Activated naive CD8-positive, alpha-beta T cell treated with anti-CD3 and anti-CD28 coated beads, Interleukin-2, amount 50 U/mL, for 24 hours (primary cell): Measurements from ENCODE around the gene ANXA5.

Experiments
- ATAC-seq: fragments of 150-1000 bp; cut with Tn5 transposase; one replicate; pipeline ENCODE4 v1.10.0; 2021
- DNase-seq: peaks from one replicate; pipeline ENCODE4 v3.0.0; 2021
- H3K27ac Mint-ChIP-seq: one replicate; pipeline ENCODE4 v1.8.0; 2021; ENCODE audit warnings: mild to moderate bottlenecking, mixed read lengths
- H3K27me3 Mint-ChIP-seq: one replicate; pipeline ENCODE4 v1.8.0; 2021; ENCODE audit warnings: mixed read lengths
- H3K36me3 Mint-ChIP-seq: one replicate; pipeline ENCODE4 v1.8.0; 2021; ENCODE audit warnings: low read depth, mixed read lengths
- H3K4me1 Mint-ChIP-seq: one replicate; pipeline ENCODE4 v1.8.0; 2021; ENCODE audit warnings: mixed read lengths
- H3K4me3 Mint-ChIP-seq: one replicate; pipeline ENCODE4 v1.8.0; 2021; ENCODE audit warnings: mild to moderate bottlenecking, moderate library complexity, mixed read lengths
- H3K9me3 Mint-ChIP-seq: one replicate; pipeline ENCODE4 v1.8.0; 2021; ENCODE audit warnings: mixed read lengths

ANXA5 gene

DNA sequence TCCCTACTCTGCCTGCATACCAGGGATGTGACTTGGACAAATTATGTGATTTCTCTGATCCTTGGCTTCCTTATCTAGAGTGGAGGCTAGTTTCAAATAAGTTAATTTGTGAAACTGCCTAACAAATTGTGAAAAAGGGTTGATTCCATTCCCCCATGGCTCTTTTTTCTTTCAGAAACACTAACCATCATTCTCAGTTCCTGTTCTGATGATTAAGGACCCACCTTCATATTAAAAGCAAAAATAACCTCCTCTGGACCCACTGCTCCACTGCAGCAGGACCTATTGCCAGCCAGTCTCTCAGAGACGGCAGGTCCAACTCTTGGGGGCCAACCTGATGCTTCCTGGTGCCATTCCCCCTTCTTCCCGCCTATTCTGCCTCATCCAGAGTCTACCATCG is 4.5 kb upstream of the ANXA5 start:
- peaks cover 19% of the 10 kb centered on the region for H3K4me1 Mint-ChIP-seq
- H3K4me3 Mint-ChIP-seq = no peak overlapping the region
- no peaks in the 10 kb centered on the region for H3K9me3 Mint-ChIP-seq
- H3K27ac Mint-ChIP-seq = no peak overlapping the region
- no peak for DNase-seq
- H3K27me3 Mint-ChIP-seq = peaks cover 70% of the 10 kb centered on the region
- no peak for ATAC-seq
- H3K36me3 Mint-ChIP-seq = no peaks in the 10 kb centered on the region

DNA sequence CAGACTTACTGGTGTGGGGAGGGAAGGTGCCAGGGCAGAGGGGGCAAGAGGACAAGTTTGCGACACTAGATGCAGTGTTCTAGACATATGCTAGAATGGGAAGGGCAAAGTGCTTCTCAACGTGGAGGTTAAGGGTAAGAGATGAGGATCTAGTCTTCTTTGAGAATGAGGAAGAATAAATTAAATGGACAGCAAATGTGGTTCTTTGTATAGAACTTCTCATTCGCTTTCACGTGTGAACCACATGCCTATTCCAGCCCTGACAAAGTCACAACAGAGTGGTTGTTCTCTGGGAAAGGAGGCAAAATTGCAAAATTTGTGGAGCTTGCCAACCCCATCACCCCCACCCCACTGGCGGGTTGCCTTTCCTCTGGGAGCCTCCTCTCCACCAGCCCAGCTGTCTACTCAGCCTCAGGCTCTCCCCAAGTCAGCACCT is 1.5 kb upstream of the ANXA5 start:
- peaks cover 53% of the 10 kb centered on the region for H3K27me3 Mint-ChIP-seq
- no peak for DNase-seq
- peaks cover 7% of the 10 kb centered on the region for H3K36me3 Mint-ChIP-seq
- no peak overlapping the region for H3K4me3 Mint-ChIP-seq
- H3K27ac Mint-ChIP-seq = no peak overlapping the region
- peaks cover 27% of the 10 kb centered on the region for H3K4me1 Mint-ChIP-seq
- ATAC-seq = no peak
- H3K9me3 Mint-ChIP-seq = no peaks in the 10 kb centered on the region

DNA sequence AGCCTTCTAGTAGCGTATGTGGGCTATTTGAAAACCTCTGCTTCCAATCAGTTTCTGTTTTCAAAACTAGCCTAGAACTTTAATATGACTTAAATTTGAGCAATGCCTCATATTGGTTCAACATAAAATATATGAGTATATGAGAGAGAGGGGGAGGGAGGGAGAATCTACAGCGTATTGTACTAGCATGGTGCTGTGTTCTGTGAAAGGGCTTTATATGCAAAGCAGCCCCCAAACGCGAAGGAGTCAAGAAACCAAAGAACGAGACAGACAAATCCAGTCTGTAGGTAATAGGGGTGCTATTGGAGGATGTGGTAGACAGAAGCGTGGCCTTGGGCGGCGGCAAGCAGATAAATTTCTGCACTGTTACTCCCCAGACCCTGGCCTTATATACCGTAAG is 784 bp upstream of the ANXA5 start:
- no peak for ATAC-seq
- H3K4me3 Mint-ChIP-seq = peak overlapping the region; percentile 94
- no peak for DNase-seq
- H3K9me3 Mint-ChIP-seq = no peaks in the 10 kb centered on the region
- peaks cover 49% of the 10 kb centered on the region for H3K27me3 Mint-ChIP-seq
- H3K4me1 Mint-ChIP-seq = peaks cover 27% of the 10 kb centered on the region
- H3K27ac Mint-ChIP-seq = peak overlapping the region; percentile 75
- peaks cover 8% of the 10 kb centered on the region for H3K36me3 Mint-ChIP-seq

DNA sequence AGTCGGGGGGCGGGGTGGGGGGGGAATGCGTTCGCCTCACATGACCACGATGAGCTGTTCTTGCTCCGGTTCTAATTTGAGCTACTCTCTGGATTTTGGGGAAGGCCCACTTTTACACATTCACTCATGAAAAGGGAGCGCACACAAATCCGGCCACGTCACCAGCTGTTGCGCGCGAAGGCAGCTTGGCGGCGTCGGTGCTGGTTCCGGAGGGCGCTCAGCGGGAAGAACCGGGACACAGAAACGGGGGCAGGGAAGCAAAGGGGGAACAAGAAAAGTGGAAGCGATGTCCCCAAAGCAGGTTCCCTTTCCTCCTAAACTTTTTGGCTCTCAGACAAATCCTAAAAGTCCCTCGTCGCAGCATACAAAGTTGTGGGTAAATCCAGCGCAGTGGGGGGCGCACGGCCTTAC is 605 bp downstream of the ANXA5 start:
- peak; percentile 41 for ATAC-seq
- Mint-ChIP-seq H3K4me1 (peaks cover 27% of the 10 kb centered on the region), H3K27ac (peak overlapping the region; percentile 94), H3K27me3 (peaks cover 39% of the 10 kb centered on the region), H3K36me3 (peaks cover 10% of the 10 kb centered on the region), H3K9me3 (no peaks in the 10 kb centered on the region), H3K4me3 (peak overlapping the region; percentile 94)
- DNase-seq = peak; percentile 64

DNA sequence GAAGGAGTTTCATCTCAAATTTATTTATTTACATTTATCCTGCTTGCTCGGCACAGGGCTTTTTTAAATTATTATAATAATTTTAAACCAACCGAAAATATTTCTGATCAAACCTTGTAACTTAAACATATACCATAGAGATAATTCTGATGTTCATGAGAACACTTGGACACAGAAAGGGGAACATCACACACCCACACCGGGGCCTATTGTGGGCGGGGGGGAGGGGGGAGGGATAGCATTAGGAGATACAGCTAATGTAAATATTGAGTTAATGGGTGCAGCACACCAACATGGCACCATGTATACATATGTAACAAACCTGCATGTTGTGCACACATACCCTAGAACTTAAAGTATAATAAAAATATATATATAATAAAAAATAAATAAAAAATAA is 2.9 kb downstream of the ANXA5 start:
- H3K4me3 Mint-ChIP-seq = no peak overlapping the region
- peaks cover 27% of the 10 kb centered on the region for H3K4me1 Mint-ChIP-seq
- DNase-seq (no peak), ATAC-seq (no peak)
- no peak overlapping the region for H3K27ac Mint-ChIP-seq
- H3K27me3 Mint-ChIP-seq = peaks cover 20% of the 10 kb centered on the region
- H3K36me3 Mint-ChIP-seq = peaks cover 10% of the 10 kb centered on the region
- H3K9me3 Mint-ChIP-seq = no peaks in the 10 kb centered on the region

DNA sequence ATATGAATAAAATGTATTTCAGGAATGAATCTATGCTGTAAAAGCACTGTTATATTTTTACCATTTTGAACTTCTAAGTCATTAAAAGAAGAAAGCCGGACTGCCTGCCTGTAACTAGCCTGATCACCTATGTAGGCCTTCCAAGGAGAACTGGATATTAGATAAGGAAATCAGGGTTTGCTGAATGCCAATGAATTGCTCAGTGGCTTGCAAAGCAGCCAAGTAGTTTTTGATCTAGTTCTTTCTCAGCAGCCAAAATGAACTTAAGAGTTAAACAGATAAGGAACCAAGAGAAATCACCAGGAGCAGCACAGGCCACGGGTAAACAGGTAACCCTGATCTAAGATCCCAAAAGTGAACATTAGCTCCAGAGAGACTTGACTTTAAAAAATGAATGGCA is 3.3 kb downstream of the ANXA5 start:
- Mint-ChIP-seq H3K27ac (no peak overlapping the region), H3K9me3 (no peaks in the 10 kb centered on the region), H3K36me3 (peaks cover 10% of the 10 kb centered on the region), H3K27me3 (peaks cover 15% of the 10 kb centered on the region), H3K4me3 (no peak overlapping the region), H3K4me1 (peaks cover 24% of the 10 kb centered on the region)
- ATAC-seq = no peak
- no peak for DNase-seq

DNA sequence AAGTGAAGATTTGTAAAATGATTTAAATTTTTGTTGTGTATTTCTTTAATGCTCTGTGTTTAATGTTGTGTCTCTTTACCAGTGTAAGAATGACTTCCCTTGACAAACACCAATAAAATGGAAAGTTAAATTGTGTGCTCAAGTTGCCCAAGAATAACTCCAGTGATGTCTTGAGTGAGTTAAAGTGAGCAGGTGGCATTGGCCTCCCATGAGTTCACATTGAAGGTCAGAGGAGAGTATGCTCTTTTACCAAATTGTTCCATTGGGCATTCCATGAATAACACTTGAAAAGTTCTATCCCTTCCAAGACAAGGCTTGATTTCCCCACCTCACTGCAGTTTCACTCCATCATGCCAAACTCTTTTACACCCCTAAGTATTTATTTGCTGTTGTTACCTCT is 4.5 kb downstream of the ANXA5 start:
- peaks cover 10% of the 10 kb centered on the region for H3K36me3 Mint-ChIP-seq
- peaks cover 17% of the 10 kb centered on the region for H3K4me1 Mint-ChIP-seq
- H3K9me3 Mint-ChIP-seq = no peaks in the 10 kb centered on the region
- H3K4me3 Mint-ChIP-seq = no peak overlapping the region
- H3K27ac Mint-ChIP-seq = no peak overlapping the region
- peaks cover 3% of the 10 kb centered on the region for H3K27me3 Mint-ChIP-seq
- ATAC-seq (no peak), DNase-seq (no peak)

DNA sequence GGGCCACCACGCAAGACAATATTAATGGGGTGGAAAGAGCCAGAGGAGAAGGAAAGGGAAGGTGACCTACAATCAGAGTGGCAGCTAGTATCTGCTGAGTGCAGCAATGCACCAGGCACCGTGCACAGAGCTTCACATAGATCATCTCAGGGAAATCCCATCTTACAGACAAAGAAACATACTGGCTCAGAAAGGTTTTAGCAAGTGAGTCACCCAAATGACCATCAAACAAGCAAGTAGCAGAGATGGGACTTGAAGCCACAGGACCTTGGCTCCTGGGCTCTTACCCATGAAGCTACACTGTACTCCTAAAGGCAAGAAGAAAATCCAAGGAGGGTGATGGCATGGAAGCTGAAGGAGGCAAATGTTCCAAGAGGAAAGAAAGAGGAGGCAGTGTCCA is 6.8 kb downstream of the ANXA5 start:
- ATAC-seq = peak; percentile 42

DNA sequence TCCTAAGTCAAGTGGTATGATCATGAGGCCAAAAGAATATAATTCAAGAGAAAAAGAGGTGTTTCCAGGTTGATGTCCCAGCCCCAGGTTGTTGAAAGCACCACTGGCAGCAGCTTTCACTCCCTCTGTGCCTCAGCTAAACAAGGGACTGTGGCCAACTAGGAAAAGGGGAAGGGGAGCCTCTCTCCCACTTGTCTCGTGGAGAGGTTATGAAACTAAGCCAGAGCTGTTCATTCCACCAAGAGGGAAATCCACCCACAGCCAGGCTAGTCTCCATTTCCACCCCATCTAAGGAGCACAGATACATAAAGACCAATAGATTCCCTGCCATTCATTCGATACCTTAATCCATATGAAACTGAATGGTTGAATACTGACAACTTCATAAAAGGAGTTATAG is 8.1 kb downstream of the ANXA5 start:
- no peaks in the 10 kb centered on the region for H3K4me1 Mint-ChIP-seq
- H3K27me3 Mint-ChIP-seq = no peaks in the 10 kb centered on the region
- no peak overlapping the region for H3K4me3 Mint-ChIP-seq
- H3K36me3 Mint-ChIP-seq = peaks cover 10% of the 10 kb centered on the region
- H3K27ac Mint-ChIP-seq = no peak overlapping the region
- ATAC-seq = no peak
- H3K9me3 Mint-ChIP-seq = no peaks in the 10 kb centered on the region
- no peak for DNase-seq

More for the DNA sequence above, 6.8 kb downstream of the ANXA5 start:
- Mint-ChIP-seq H3K4me1 (peaks cover 4% of the 10 kb centered on the region), H3K9me3 (no peaks in the 10 kb centered on the region), H3K4me3 (no peak overlapping the region), H3K36me3 (peaks cover 9% of the 10 kb centered on the region), H3K27me3 (peaks cover 2% of the 10 kb centered on the region), H3K27ac (no peak overlapping the region)
- DNase-seq = no peak

DNA sequence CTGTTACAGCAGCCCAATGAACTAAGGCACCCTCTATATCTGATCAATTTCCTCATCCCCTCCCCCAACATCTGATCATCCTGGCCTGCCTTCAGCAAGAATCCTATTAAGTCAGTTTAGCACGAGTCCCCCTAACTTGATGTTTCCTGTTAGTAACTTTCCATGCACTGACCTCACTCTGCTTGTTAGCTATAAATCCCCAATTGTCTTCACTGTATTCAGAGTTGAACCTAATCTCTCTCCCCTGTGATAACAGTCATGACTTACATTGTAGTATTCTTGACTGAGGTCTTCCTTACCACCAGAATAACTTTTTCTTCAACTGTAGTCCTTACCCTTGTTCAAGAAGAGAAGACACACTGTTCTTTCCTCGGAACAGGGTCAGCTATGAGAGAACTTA is 8.5 kb downstream of the ANXA5 start:
- no peaks in the 10 kb centered on the region for H3K27me3 Mint-ChIP-seq
- DNase-seq (no peak), ATAC-seq (no peak)
- H3K9me3 Mint-ChIP-seq = no peaks in the 10 kb centered on the region
- peaks cover 10% of the 10 kb centered on the region for H3K36me3 Mint-ChIP-seq
- H3K4me3 Mint-ChIP-seq = no peak overlapping the region
- H3K27ac Mint-ChIP-seq = no peak overlapping the region
- H3K4me1 Mint-ChIP-seq = no peaks in the 10 kb centered on the region

DNA sequence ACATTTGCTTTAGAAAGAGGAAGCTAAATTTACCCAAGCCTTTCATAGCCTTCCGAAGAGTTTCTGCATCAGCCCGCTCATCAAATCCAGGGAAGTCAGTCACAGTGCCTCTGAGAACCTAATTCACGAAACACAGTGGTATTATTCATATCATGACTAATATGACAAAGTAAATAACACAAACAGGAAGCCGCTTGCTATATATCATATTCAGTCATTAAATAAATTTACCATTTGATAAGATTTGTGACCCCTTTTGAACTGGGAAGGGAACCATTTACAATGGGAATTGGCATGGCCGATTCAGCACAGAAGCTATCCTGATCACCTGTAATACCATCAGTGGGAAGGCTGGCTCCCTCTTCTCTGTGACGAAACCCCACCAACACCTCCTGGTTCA is 10.5 kb downstream of the ANXA5 start:
- no peak for ATAC-seq
- Mint-ChIP-seq H3K27me3 (no peaks in the 10 kb centered on the region), H3K4me1 (no peaks in the 10 kb centered on the region), H3K4me3 (no peak overlapping the region), H3K27ac (no peak overlapping the region), H3K36me3 (peaks cover 13% of the 10 kb centered on the region), H3K9me3 (no peaks in the 10 kb centered on the region)
- no peak for DNase-seq

DNA sequence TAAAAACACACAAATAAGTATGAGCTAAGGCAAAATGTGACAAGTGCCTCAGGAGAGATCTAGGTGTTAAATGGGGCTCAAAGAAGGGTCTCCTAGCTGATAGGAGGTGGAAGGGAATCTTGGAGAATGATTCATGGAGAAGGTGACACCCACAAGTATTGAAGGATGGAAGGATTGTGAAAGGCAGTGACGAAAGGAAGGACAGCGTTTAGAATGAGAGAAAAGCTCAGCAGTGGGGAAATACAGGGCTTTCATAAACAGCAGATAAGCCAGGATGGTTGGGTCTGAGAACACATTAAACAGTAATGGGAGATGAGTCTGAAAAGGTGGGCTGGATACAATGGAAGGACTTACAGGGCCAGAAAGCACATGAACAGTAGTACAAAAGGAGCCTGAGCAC is 11.5 kb downstream of the ANXA5 start:
- Mint-ChIP-seq H3K9me3 (no peaks in the 10 kb centered on the region), H3K27me3 (no peaks in the 10 kb centered on the region), H3K4me1 (no peaks in the 10 kb centered on the region), H3K4me3 (no peak overlapping the region), H3K27ac (no peak overlapping the region), H3K36me3 (peaks cover 21% of the 10 kb centered on the region)
- DNase-seq (no peak), ATAC-seq (no peak)

DNA sequence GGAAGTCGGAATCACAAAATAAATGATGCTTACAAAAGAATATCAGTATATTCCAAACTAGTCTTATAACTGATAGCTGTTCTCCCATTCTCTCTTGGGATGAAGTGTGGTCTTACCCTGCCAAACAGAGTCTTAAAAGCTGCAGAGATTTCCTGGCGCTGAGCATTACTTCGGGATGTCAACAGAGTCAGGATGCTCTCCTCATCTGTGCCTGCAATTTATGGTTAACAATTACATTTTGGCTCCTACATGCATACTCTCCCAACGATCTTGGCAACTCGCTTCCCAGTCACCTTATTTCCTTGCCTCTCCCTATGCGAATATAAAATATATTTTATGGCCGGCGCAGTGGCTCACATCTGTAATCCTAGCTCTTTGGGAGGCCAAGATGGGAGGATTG is 12.2 kb downstream of the ANXA5 start:
- no peak for DNase-seq
- no peak overlapping the region for H3K27ac Mint-ChIP-seq
- ATAC-seq = no peak
- H3K36me3 Mint-ChIP-seq = peaks cover 26% of the 10 kb centered on the region
- H3K9me3 Mint-ChIP-seq = no peaks in the 10 kb centered on the region
- no peak overlapping the region for H3K4me3 Mint-ChIP-seq
- H3K27me3 Mint-ChIP-seq = no peaks in the 10 kb centered on the region
- no peaks in the 10 kb centered on the region for H3K4me1 Mint-ChIP-seq

DNA sequence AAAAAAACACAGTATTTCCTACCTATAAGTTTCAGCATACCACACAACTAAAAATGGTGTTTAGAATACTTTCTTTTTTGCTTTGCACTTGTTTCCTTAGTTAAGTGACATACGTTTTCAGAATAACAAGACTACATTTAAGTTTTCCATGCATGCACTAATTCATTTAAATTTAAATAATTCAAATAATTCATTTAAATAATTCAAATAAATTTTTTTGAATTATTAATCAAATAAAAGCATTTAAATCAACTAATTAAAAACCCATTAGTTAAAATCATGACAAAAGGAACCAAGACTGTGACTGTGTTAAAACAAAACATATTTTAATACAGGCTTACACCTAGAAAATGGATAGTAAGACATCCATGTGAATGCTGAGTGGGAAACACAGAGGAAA is 12.8 kb downstream of the ANXA5 start:
- Mint-ChIP-seq H3K4me3 (no peak overlapping the region), H3K27ac (no peak overlapping the region), H3K9me3 (no peaks in the 10 kb centered on the region), H3K36me3 (peaks cover 26% of the 10 kb centered on the region), H3K27me3 (no peaks in the 10 kb centered on the region), H3K4me1 (no peaks in the 10 kb centered on the region)
- no peak for ATAC-seq
- no peak for DNase-seq

DNA sequence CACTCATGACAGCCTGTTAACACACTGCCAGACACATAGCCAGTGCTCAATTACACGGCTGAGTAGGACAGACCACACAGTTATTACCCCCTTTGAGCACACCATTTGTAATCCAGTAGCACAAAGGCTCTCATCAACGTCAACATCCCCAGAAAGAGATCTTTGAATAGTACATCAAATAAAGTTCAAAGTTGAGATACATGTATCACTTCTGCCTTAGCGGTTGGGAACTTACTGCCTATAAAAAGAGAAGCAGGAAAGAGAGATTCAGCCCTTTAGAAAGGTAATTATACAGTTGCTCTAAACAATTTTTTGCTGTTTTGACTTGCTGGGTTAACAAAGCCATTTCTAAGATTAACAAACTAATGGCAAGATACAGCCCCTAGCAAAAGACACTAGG is 16.2 kb downstream of the ANXA5 start:
- ATAC-seq (no peak), DNase-seq (no peak)
- Mint-ChIP-seq H3K27ac (no peak overlapping the region), H3K27me3 (no peaks in the 10 kb centered on the region), H3K4me3 (no peak overlapping the region), H3K36me3 (peaks cover 38% of the 10 kb centered on the region), H3K4me1 (no peaks in the 10 kb centered on the region), H3K9me3 (no peaks in the 10 kb centered on the region)

DNA sequence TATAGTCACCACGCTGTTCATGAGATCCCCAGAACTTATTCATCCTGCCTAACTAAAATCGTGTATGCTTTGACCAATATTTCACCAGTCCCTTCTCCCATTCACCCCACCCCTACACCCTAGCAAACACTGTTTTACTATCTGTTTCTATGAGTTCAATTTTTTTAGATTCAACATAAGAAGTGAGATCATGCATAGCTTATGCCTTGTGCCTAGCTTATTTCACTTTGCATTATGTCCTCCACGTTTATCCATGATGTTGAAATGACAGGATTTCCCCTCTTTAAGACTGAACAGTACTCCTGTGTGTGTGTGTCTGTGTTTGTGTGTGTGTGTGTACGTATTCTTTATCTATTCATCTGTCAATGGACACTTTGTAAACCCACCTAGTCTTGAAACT is 16.8 kb downstream of the ANXA5 start:
- Mint-ChIP-seq H3K36me3 (peaks cover 34% of the 10 kb centered on the region), H3K4me1 (no peaks in the 10 kb centered on the region), H3K27ac (no peak overlapping the region), H3K9me3 (no peaks in the 10 kb centered on the region), H3K4me3 (no peak overlapping the region), H3K27me3 (no peaks in the 10 kb centered on the region)
- no peak for DNase-seq
- ATAC-seq = no peak
